Measurements from ENCODE around the gene RNU1-4. TPM values are rescaled to one million over a fixed set of nuclear protein-coding genes. Genes with fewer than 3 reads are reported as not detected.
"Not testable (repeated sequence)": the region's sequence is repeated elsewhere in the genome, so short reads cannot be mapped to it uniquely, and the experiment has no call there.

RNU1-4 gene
- total and polyA plus RNA-seq, 2 of the 13 experiments (the other 11 are each of a cell fraction or from before 2014, with no cell fraction given), result under 0.01 to 11,018 TPM

DNA sequence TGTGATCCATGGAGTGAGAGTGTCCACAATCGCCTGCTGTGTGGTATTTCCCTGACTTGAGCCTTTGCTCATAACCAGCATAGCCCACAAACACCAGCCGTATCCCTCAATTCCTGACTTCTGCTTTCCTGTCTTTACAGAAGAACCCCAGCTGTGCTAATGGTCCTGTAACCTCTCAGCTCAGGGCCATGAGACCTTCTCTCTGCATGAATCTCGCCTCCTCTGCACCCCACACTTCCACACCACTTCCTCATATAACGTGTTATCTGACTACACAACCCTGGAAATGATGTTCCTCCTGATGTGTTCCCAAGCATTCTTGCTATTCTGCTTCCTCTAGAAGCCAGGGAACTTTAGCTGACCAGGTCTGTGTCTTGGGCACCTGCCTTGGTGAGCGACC, 41.3 kb downstream of the RNU1-4 start:
- BruUV-seq (replicated peaks); intact Hi-C loops (cut with micrococcal nuclease; ENCODE audit: unreplicated experiment); H3K36me3 ChIP-seq (replicated peaks in 1 of 2; ENCODE audit: control insufficient read depth in 1 of 2, insufficient read depth in 2 of 2, low read length in 2 of 2): not testable (repeated sequence)

DNA sequence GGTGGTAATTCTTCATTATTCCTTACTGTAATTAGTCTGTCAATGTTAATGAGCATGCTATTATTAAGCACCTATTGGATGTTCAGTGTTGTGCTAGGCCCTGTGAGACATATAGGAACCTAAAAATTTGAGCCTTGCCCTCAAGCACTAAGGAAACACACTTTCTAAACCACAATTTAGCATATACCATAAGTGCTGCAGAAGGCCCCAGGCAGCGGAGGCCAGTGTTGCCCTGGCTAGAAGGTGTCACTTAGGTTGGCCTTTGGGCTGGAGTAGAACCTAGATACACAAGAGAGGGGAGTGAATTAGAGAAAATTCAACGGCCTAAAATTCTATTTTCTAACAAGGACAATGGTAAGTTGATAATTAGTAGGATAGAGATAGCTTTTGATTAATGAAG, 44.6 kb downstream of the RNU1-4 start:
- FAIRE-seq; DNase-seq (ENCODE audit: low spot score); H3K9ac ChIP-seq (ENCODE audit: insufficient read depth, low read depth, low read length); H2AFZ ChIP-seq (ENCODE audit: low read length); H4K20me1 ChIP-seq (ENCODE audit: insufficient read depth, low read length); POLR2A ChIA-PET; CTCF ChIA-PET (ENCODE audit: low intra/inter-chr PET ratio, low total read pairs); H3K36me3 ChIP-seq (replicated peaks in 1 of 2; ENCODE audit: control insufficient read depth in 1 of 2, insufficient read depth in 2 of 2, low read length in 2 of 2); H3K27ac ChIP-seq (ENCODE audit: extremely low read length, insufficient read depth, low read length); H3K27me3 ChIP-seq (ENCODE audit: control insufficient read depth in 1 of 2, insufficient read depth in 2 of 2, low read length in 2 of 2); H3K4me2 ChIP-seq (ENCODE audit: low read depth, low read length); intact Hi-C loops (cut with micrococcal nuclease; ENCODE audit: unreplicated experiment); BruUV-seq (replicated peaks); H3K4me3 ChIP-seq (replicated peaks in 1 of 3; ENCODE audit: insufficient read depth in 1 of 3, low read depth in 2 of 3, low read length in 3 of 3); ATAC-seq; H3K79me2 ChIP-seq (ENCODE audit: insufficient read depth, low read length); H3K4me1 ChIP-seq (ENCODE audit: insufficient read depth, low read length); H3K9me3 ChIP-seq (ENCODE audit: low read length); in situ Hi-C loops (cut with HindIII; ENCODE audit: extremely low pct_ligation_motif_present, low pct_unique_long_range_greater_than_20kb): not testable (repeated sequence)
- no CpG with 5 or more reads among the region's 2 CpGs for WGBS (ENCODE audit: low lambda C conversion rate)

More for the DNA sequence above, 41.3 kb downstream of the RNU1-4 start:
- H4K20me1 ChIP-seq (ENCODE audit: insufficient read depth, low read length); H3K9me3 ChIP-seq (ENCODE audit: low read length); H3K4me3 ChIP-seq (replicated peaks in 1 of 3; ENCODE audit: insufficient read depth in 1 of 3, low read depth in 2 of 3, low read length in 3 of 3); H3K9ac ChIP-seq (ENCODE audit: insufficient read depth, low read depth, low read length); H3K27me3 ChIP-seq (ENCODE audit: control insufficient read depth in 1 of 2, insufficient read depth in 2 of 2, low read length in 2 of 2); FAIRE-seq; H3K4me2 ChIP-seq (ENCODE audit: low read depth, low read length); H3K4me1 ChIP-seq (ENCODE audit: insufficient read depth, low read length); in situ Hi-C loops (cut with HindIII; ENCODE audit: extremely low pct_ligation_motif_present, low pct_unique_long_range_greater_than_20kb); DNase-seq (ENCODE audit: low spot score); ATAC-seq; H2AFZ ChIP-seq (ENCODE audit: low read length); H3K79me2 ChIP-seq (ENCODE audit: insufficient read depth, low read length); CTCF ChIA-PET (ENCODE audit: low intra/inter-chr PET ratio, low total read pairs); POLR2A ChIA-PET; H3K27ac ChIP-seq (ENCODE audit: extremely low read length, insufficient read depth, low read length): not testable (repeated sequence)
- WGBS (ENCODE audit: low lambda C conversion rate), result 30% methylated on average over 5 of the region's 5 CpGs

DNA sequence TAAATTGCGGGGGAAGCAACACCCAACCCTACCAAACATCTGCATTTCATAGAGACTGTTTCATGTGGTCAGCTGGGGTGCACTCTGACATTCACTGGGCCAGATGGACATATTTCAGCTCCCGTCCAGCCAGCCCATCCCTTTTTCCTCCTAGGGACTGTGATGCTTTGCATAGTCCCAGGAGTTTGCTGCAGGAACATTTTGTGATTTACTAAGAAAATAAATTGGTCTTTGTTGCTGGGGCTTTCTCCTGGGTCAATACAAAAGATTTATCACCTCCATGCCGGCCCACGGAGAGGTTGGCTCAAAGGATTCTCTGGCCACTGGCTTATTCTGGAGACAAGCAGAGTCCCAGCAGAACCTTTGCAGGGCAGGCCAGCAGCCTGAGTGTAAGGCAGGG, 46.0 kb downstream of the RNU1-4 start:
- H3K9me3 ChIP-seq (ENCODE audit: low read length); H3K4me3 ChIP-seq (replicated peaks in 1 of 3; ENCODE audit: insufficient read depth in 1 of 3, low read depth in 2 of 3, low read length in 3 of 3); CTCF ChIA-PET (ENCODE audit: low intra/inter-chr PET ratio, low total read pairs); H3K27ac ChIP-seq (ENCODE audit: extremely low read length, insufficient read depth, low read length); H3K79me2 ChIP-seq (ENCODE audit: insufficient read depth, low read length); H3K4me2 ChIP-seq (ENCODE audit: low read depth, low read length); H2AFZ ChIP-seq (ENCODE audit: low read length); FAIRE-seq; DNase-seq (ENCODE audit: low spot score); H3K4me1 ChIP-seq (ENCODE audit: insufficient read depth, low read length); H4K20me1 ChIP-seq (ENCODE audit: insufficient read depth, low read length); BruUV-seq (replicated peaks); H3K9ac ChIP-seq (ENCODE audit: insufficient read depth, low read depth, low read length); intact Hi-C loops (cut with micrococcal nuclease; ENCODE audit: unreplicated experiment); H3K36me3 ChIP-seq (replicated peaks in 1 of 2; ENCODE audit: control insufficient read depth in 1 of 2, insufficient read depth in 2 of 2, low read length in 2 of 2); ATAC-seq; in situ Hi-C loops (cut with HindIII; ENCODE audit: extremely low pct_ligation_motif_present, low pct_unique_long_range_greater_than_20kb); H3K27me3 ChIP-seq (ENCODE audit: control insufficient read depth in 1 of 2, insufficient read depth in 2 of 2, low read length in 2 of 2); POLR2A ChIA-PET: not testable (repeated sequence)
- 31% methylated on average over 4 of the region's 4 CpGs for WGBS (ENCODE audit: low lambda C conversion rate)

DNA sequence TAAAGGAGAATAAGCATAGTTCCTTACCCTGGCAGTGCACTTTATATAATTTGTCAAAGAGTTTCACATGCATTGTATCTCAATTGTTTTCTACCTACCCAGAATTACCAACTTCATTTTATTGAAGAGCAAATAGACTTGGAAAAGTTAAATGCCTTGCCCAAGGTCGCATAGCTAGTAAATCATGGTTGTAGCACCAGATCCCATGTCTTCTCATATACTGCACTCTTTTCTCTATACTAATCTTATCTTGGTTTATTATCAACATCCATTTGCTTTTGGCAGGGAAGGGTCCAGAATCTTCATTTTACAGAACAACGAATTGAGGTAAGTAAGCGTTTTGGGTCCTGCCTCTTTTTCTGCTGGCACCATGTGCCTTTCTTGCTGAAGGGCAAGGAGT, 46.9 kb downstream of the RNU1-4 start:
- 43% methylated on average over 3 of the region's 3 CpGs for WGBS (ENCODE audit: low lambda C conversion rate)
- DNase-seq (ENCODE audit: low spot score); H2AFZ ChIP-seq (ENCODE audit: low read length); H3K4me2 ChIP-seq (ENCODE audit: low read depth, low read length); H3K36me3 ChIP-seq (replicated peaks in 1 of 2; ENCODE audit: control insufficient read depth in 1 of 2, insufficient read depth in 2 of 2, low read length in 2 of 2); H3K27me3 ChIP-seq (ENCODE audit: control insufficient read depth in 1 of 2, insufficient read depth in 2 of 2, low read length in 2 of 2); ATAC-seq; POLR2A ChIA-PET; FAIRE-seq; H3K27ac ChIP-seq (ENCODE audit: extremely low read length, insufficient read depth, low read length); H3K9ac ChIP-seq (ENCODE audit: insufficient read depth, low read depth, low read length); in situ Hi-C loops (cut with HindIII; ENCODE audit: extremely low pct_ligation_motif_present, low pct_unique_long_range_greater_than_20kb); H4K20me1 ChIP-seq (ENCODE audit: insufficient read depth, low read length); H3K4me3 ChIP-seq (replicated peaks in 1 of 3; ENCODE audit: insufficient read depth in 1 of 3, low read depth in 2 of 3, low read length in 3 of 3); H3K4me1 ChIP-seq (ENCODE audit: insufficient read depth, low read length); intact Hi-C loops (cut with micrococcal nuclease; ENCODE audit: unreplicated experiment); BruUV-seq (replicated peaks); H3K79me2 ChIP-seq (ENCODE audit: insufficient read depth, low read length); H3K9me3 ChIP-seq (ENCODE audit: low read length); CTCF ChIA-PET (ENCODE audit: low intra/inter-chr PET ratio, low total read pairs): not testable (repeated sequence)
